ENCODE results near the gene AKTIP.

DNA sequence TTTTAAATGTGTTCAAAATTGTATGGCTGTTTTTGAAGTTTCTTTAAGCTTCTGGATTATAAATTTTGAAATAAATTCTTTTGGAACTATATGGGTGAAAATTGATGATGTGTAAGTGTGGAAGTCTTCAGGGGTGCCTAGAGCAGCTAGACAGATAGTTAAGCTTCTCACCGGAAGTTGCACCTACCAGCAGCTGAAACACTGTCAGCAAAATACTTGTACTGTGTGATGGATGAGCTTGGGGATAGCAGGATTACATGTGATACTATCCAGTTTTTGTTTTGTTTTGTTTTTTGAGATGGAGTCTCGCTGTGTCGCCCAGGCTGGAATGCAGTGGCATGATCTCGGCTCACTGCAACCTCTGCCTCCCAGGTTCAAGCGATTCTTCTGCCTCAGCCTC lies 49.1 kb downstream of the AKTIP start:
- TF ChIP-seq, protein P1, sequence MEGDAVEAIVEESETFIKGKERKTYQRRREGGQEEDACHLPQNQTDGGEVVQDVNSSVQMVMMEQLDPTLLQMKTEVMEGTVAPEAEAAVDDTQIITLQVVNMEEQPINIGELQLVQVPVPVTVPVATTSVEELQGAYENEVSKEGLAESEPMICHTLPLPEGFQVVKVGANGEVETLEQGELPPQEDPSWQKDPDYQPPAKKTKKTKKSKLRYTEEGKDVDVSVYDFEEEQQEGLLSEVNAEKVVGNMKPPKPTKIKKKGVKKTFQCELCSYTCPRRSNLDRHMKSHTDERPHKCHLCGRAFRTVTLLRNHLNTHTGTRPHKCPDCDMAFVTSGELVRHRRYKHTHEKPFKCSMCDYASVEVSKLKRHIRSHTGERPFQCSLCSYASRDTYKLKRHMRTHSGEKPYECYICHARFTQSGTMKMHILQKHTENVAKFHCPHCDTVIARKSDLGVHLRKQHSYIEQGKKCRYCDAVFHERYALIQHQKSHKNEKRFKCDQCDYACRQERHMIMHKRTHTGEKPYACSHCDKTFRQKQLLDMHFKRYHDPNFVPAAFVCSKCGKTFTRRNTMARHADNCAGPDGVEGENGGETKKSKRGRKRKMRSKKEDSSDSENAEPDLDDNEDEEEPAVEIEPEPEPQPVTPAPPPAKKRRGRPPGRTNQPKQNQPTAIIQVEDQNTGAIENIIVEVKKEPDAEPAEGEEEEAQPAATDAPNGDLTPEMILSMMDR (IDR thresholded peaks at IDR 0.05), result no peak
- no peak for TF ChIP-seq ZFX (IDR thresholded peaks at IDR 0.05; ENCODE audit: borderline replicate concordance)
